ENCODE measurements around the gene GIPC3.

GIPC3 gene

GRCh38 chr19:3605361-3605760, 20.1 kb downstream of the GIPC3 start:
- no peak for DNase-seq

GRCh38 chr19:3605770-3606169, 20.5 kb downstream of the GIPC3 start:
- no peak for DNase-seq

GRCh38 chr19:3606174-3606689, 21.0 kb downstream of the GIPC3 start:
- DNase-seq = peak; percentile 19 to 30

GRCh38 chr19:3606690-3607289, 21.5 kb downstream of the GIPC3 start, which contains the start of gene TBXA2R:
TBXA2R (minus strand) TSS chr19:3606875; CDS start chr19:3600634, 6,241 bp downstream.
- peak; percentile 45 to 63 for DNase-seq

- no peak for DNase-seq
These were observed 22.2 kb downstream of the GIPC3 start for GRCh38 chr19:3607303-3608078.

GRCh38 chr19:3608079-3608641, 22.9 kb downstream of the GIPC3 start:
- DNase-seq = no peak

- no peak for DNase-seq
These were observed 23.6 kb downstream of the GIPC3 start for GRCh38 chr19:3608750-3609322.

- DNase-seq = no peak
These were observed 24.8 kb downstream of the GIPC3 start for GRCh38 chr19:3609779-3610719.

- DNase-seq = no peak
These were observed 25.8 kb downstream of the GIPC3 start for GRCh38 chr19:3610745-3611717.

- no peak for DNase-seq
These were observed 26.6 kb downstream of the GIPC3 start for GRCh38 chr19:3611841-3612240.

- no peak for DNase-seq
These were observed 27.1 kb downstream of the GIPC3 start for GRCh38 chr19:3612330-3612729.

GRCh38 chr19:3612901-3613741, 27.8 kb downstream of the GIPC3 start:
- DNase-seq = no peak

- no peak for DNase-seq
These were observed 28.8 kb downstream of the GIPC3 start for GRCh38 chr19:3613818-3614661.

GRCh38 chr19:3614858-3615505, 29.7 kb downstream of the GIPC3 start:
- DNase-seq = no peak

GRCh38 chr19:3615524-3616135, 30.4 kb downstream of the GIPC3 start:
- DNase-seq = no peak

- DNase-seq = no peak
These were observed 32.2 kb downstream of the GIPC3 start for GRCh38 chr19:3617463-3617862.

- peak; percentile 41 to 45 for DNase-seq
These were observed 33.0 kb downstream of the GIPC3 start for GRCh38 chr19:3618144-3618810.

All from CD4-positive, alpha-beta T cell treated with Interleukin-4 for 1 hour (primary cell).